SIG-M5 (cell line): ENCODE data around the gene LHPP.

Experiments used
- DNase-seq: peaks from one replicate; lab custom pipeline; 2025; lab: John Stamatoyannopoulos, UW

Gene LHPP

DNA sequence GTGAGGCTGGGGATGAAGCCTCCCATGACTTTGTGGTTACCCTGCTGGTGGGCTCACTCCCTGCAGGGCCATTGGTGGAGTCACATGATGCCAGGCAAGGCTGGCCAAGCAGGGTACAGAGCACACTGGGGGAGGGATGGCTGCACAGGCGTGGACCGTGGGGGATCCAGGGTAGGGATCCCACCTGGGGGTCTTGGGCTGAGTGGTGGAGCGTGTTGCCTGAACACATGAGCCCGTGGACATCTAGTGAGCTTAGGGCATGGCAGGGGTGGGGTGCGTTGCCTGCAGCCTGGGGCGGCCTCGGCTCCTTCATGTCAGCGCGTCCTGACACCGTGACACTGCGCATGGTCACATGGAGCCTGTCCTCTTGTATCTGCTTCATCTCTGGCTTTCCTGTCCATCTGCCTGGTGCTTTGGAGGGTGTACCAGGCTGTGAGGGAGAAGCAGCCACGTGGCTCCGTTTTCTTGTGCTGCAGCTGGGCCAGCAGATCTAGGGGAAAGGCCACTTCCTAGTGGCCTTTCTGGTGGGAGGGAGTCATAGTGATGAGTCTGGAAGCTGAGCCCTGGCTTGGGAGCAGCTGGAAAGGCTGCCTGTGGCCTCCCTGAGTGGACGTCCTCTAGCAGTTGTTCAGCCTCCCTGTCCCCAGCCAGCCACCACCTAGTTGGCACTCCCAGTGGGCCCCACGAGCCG lies 96.2 kb downstream of the LHPP start:
- DNase-seq = no peak

DNA sequence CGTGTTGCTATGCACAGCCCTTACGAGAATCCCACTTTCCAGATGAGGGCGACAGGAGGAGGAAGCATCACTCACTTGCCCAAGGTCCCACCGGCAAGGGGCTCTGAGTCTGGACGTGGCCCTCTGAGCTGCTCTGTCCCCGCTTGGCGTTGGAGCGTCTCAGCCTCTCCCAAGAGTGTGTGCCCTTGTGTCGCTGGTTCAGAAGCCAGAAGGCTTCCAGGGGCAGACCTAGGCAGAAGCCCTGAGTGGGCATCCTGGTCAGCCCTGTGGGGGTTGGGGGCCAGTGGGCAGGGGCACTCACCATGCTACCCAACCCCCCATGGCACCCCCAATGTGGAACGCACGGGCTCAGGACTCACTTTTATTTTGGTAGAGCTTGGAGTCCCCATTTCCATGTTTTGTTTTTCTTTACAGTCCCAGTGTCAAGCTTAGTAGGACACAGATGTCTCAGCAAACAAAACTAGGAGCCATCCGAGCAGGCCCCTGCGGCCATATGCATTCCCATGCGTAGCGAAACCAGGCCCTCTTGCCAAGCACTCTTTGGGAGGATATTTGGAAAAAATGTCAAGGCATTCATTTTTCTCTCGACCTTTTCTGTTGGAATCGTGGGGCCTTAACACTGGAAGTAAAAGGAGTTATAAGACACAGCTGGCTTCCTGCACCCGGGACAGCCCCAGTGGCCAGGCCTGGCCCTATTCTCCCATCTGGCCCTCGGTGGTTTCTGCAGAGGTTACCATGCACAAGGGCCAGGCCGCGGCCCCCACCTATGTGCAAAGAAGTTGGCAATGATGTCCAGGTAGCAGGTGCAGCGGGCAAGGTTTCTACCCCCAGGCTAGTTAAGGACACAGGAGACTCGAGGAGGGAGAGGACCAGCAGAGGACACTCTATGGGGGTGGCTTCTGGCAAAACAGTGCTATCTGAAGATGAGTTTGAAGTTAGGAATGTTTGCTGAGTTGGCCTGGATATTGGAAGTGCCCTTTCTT lies 97.0 kb downstream of the LHPP start:
- DNase-seq = no peak

DNA sequence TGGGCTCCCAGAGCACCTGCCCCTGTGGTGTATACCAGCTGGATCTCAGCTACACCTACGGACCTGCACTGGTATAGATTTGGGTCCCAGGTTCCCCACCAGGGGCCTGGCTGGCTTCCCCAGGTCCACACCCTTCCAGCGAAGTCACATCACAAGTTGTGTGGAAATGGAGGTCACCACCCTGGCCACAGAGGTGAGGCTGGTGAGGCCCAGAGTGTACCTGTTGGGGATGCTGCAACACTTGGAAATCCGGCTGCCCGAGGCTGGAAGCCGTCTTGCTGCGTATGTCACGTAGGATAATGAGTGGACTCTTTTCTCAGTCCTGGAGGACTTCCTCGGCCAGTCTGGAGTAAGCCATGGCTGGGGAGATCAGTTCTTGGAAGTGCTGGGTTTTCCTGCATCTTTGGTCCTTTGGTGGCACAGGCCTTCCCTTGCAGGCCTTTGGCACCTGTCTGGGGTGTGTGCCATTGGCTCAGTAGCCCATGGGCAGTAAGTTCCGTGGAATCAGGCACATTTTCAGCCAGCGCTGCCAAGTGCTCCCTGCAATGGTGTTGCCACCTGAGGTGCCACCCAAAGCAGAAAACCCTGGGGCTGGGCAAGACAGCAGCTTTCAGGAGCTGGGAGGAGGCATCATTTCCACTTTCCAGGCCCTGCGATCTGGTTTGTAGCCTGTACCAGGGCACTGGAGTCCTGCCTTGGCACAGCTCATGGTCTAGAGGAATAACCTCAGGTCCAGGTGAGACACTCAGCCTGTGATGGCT lies 97.9 kb downstream of the LHPP start:
- no peak for DNase-seq

DNA sequence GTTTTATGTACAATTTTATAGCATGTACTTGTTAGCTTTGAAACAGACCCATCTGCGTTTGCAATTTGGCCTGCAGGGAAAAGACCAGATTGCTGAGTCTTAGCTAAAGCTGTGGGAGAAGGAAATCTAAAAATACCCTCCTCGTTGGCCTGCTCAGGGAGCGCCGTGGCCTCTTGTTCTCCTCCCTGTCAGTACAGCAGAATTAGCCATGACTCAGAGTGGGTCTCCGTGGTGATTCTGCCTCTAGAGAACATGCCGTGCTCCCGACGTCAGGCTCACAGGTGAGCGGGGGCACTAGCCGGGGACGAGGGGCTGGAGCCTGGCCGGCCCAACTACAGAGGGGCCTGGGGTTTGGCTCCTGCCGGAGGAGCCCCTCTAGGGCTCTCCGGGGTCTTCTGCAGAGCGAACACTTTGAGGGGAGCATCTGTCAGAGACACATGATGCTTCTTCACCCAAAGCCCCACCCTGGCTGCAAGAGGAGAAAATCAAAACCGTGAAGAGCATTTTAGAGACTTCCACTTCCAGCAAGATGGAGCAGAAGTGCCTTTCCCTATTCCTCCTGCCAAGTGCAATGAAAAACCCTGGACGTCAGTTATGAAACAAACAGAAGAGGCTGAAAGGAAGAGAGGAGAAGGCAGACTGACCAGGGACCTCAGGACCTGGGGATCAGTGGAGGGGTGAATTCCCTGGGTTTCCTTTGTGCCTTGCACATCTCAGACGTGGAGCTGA lies 98.9 kb downstream of the LHPP start:
- DNase-seq = no peak

DNA sequence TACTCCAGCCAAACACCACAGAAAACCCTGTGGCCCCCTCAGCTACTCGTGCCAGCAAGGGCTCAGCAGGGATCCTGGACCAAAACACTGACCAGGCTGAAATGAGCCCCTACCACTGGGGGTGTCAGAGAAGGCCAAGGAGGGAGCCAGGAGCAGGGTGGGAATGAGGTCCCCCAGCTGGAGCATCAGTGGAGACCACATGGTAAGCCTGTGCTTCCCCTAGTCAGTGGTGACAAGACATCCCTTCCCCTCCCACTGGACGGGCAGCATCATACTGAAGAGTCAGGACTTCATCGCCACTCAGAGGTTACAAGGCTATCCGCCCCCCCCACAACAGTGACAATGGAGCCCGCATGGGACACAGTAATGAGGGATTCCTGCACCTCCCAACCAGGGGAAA lies 99.6 kb downstream of the LHPP start:
- no peak for DNase-seq

DNA sequence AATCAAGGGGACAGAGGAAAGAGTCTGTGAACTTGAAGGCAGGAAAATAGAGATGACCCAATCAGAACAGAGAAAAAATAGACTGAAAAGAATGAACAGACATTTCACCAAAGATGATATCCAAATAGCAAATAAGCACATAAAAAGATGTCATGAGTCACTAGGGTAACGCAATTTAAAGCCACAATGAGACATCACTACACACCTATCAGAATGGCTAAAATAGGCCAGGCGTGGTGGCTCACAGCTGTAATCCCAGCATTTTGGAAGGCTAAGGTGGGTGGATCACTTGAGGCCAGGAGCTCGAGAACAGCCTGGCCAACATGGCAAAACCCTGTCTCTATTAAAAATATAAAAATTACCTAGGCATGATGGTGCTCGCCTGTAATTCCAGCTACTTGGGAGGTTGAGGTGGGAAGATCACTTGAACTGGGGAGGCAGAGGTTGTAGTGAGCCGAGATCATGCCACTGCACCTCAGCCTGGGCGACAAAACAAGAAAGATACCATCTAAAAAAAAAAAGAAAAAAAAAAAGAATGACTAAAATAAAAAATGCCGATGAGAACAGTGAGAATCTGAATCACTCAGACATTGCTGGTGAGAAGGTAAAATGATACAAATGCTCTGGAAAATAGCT lies 100.9 kb downstream of the LHPP start:
- DNase-seq = no peak

DNA sequence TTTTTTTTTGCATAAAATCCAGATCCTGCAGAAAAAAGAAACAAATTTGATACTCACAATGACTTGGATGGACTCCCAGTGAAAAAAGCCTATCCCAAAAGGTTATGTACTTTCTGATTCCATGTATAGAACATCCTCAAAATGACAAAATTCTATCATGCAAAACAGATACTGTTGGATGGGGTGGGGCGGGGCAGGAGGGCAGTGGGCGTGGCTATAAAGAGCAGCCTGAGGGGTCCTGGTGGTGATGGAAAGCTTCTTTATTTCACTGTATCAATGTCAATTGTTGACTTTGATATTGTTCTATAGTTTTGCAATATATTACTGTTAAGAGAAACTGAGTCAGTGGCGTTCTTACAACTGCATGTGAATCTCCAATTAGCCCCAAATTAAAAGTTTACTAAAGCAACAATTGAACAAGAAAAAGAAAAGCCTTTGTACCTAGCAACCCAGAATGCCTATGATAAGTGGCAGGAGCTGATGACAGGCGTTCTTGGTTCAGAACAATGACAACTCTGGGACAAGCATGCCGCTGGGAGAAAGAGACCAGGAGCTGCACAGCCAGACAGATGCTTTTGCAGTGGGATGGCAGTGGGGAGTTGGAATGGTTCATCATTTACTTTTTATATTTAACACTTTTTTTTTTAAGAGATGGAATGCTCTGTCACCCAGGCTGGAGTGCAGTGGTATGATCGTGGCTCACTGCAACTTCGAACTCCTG lies 101.9 kb downstream of the LHPP start:
- no peak for DNase-seq

DNA sequence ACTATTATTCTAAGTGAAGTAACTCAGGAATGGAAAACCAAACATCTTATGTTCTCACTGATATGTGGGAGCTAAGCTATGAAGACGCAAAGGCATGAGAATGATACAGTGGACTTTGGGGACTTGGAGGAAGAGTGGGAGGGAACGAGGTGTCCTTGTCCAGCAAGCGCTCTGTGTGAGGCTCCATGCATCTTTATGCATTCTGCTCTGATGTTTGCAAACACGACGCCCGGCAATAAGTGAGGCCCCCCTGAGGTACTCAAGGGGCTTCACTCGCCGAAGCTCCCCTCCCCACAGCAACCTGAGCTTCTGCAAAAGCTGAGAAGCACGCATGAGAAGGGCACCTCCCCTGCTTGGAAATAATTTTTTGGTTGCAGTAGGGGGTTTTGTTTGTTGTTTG lies 103.3 kb downstream of the LHPP start:
- no peak for DNase-seq

DNA sequence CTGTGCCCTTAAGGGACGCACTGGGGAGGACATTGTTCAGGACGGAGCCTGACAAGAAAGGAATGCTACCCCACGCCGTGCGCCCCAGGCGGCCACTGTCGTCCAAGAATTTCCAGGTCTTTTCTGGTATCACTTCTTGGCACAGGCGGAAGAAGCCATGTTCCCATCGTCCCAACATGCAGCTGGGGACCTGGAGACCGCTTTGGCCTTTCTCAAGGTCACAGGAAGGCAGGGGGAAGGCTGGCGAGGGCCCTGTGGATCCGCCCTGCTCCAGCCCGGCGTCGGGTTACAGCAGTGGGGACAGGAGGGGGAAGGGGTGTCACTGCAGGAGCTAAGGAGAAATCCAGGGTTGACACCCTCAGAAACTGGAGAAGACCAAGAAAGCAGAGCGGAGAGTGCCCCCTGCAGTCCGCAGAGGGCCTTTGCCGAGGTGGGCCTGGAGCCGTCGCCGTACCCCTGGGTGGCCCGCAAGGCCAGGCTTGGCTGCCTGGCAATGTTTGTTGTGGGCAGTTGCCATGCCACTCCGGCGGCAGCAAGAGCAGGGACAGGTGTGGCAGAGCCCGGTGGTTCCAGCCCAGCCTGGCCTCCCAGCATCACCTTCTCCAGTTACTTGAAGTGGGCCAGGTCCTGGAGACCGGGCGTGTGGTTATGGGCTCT lies 104.1 kb downstream of the LHPP start:
- no peak for DNase-seq

DNA sequence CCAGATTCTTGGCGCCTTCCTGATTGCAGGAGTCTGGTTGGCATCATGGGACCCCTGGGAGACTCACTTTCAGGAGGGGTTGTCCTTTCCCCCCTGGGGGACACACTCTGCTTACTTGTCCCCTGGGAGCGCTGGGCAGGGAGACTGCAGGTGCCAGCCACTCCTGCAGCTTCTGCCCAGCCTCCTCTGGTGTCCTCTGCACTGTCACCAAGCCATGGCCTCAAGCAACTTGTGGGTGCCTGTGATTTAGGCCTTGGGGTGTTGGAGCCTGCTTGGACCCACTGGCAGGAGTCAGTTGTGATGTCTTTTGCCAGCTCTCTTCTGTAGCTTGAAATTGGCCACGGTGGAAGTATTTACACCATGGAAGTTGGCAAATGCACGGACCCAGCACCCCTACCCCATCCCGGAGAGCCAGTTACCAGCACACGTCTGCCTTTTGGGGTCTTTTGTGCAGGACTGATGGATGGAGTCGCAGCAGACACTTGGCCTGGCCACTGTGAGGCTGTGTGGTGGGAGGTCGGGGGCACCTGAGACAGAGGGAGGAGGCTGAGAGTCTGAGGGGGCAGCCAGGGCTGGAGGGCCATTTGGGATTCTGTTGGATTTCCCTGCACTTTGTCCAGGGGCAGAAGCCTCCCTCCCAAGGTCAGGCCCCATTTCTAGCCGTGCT lies 104.7 kb downstream of the LHPP start:
- DNase-seq = no peak

DNA sequence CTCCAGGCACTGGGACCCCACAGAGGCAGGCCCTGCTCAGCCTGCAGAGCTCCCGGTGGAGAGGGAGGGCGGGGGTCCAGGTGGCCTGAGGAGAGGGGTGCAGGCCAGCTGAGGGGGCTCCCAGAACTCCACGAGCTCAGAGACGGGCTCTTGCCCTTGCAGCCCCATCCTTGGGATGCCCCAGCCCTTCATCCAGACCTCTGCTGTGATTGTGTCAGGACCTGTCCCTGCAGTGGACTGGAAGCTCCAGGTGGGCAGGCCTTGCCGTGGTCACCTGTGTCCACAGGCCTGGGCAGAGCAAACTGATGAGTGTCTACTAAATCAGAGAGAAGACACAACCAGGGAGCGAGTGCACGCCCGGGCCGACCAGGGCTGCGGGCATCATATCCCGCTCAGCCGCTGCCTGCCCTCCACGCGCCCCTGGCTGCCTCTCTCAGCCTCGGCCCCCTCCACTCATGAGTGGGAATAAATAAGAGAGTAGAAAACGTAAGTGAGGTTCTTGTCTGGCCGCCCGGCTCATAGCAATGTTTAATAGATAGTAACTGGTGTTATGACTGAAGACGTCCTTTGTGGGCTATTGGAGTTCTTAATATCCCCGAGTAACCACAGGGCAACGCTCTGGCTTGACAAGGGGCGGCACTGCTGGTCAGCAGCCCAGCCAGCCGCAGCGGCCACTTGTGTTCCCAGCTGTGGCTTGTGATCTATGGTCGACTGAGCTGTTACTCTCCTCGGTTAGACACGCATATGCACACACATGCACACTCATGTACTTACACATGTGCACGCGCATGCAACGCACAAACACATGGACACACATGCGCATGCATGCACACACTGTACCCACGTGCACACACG lies 105.6 kb downstream of the LHPP start:
- DNase-seq = no peak

DNA sequence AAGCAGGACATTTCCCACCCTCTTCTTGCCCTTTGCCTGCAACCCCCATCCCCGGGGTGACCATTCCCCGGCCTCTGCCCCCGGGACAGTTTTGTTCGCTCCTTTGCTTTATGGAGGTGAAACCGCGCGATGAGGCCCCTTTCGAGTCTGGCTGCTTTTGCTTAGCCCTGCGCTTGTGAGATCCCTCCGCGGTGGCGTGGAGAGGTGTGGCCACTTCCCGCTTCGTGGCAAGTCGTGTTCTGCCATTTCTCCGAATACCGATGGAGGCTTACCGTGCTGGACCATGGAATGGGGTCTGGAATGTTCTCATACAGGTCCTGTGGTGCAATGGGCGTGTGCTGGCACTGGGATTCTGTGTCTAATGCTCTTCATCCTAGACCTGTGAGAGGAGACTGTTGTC lies 106.7 kb downstream of the LHPP start:
- no peak for DNase-seq

DNA sequence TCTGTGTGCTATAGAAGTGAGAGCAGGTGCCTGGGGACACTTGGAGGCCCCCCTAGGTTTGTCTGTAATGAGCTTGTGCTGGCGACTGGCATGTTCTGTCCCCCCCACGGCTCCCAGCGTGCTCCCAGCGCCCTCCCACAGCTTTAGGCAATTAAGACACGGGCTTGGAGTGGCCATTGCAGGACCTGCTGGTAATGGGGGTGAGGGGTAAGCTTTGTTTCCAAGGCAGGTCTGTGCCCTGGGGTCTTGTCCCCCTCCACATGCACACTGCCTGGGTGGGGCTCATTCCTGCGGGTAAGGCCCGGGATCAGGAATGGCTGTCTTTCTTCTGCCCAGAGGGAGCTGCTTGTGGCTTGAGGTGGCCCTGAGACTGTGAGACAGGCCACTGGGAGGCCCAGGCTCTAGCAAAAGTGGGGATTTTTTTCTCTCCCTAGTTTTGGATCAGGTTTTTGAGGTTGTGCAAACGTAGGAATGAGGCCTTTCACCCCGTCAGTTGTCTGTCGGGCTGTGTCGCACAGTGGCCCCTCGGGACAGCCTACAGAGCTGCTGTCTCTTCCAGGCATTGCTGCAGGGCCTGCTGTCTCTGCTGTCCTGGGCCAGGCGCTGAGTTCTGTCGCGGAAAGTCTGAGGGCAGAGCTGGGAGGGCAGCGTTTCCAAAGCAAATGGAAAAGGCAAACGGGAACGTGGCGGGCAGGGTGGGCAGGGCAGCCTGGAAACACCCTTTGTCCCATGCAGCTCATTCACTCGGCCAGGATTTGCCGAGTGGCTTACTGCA lies 107.4 kb downstream of the LHPP start:
- no peak for DNase-seq

DNA sequence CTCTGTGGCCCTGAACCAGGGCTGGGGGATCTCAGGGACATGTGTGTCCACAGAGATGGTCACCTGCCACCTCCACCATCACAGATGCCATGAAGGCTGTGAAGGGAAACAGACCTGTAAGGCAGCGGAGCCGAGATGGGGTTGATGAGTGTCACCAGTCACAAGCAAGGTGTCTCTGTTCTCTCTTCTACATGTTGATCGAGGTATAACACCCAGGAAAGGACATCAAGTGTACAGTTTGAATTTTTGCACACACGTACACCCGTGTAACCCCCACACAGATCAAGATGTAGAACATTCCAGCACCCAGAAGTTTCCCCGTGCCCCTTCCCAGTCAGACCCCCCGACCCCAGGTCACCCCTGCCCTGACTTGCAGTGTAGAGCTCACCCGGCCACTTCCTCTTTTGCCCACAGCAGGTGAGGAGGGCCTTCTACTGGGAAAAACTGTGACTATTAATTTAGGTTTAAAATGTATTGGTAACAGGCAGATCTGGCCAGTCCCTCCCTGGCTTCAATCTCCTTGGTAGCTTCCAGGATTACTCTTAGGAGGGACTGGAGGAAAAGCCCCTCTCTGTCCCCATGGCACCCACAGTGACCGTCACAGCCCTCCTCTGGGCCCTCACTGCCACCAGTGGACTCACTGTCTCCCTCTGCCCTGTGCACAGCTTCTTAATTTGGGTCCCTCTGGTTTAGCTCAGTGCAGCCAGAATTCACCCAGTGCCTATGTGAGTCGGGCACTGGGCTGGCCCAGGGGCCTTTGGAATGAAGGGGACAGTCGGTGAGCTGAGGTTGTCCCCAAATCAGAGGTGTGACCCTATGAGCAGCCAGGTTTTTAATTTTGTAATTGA lies 108.2 kb downstream of the LHPP start:
- no peak for DNase-seq

DNA sequence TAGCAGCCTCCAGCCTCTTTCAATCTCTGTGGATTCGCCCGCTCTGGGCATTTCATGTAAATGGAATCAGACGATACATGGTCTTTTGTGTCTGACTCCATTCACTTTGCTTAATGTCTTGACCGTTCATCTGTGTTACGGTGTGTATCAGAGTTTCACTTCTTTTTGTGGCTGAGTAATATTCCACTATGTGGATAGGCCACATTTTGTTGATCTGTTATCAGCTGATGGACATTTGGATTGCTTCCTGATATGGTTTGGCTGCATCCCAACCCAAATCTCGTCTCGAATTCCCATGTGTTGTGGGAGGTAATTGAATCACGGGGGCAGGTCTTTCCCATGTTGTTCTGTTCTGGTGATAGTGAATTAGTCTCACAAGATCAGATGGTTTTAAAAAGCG lies 109.0 kb downstream of the LHPP start:
- DNase-seq = no peak

DNA sequence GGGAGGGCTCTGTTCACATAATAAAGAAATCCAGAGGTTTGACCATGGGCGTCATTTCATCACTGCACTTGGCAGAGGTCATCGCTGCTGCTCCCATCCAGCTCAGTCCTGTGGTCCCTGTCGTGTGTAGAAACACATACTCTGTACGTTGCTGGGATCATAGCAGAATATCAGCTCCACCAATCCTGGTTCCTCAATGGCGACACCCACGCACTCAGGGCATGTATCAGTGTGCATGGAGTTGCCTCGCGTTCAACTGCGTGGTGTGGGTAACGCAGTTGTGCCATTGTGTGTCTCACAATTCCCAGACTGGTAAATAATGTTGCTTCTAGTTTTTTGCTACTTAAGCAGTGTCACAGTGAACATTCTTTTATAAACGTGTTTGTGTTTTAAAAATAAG lies 111.1 kb downstream of the LHPP start:
- no peak for DNase-seq
